Keratinocyte (primary cell): Measurements from ENCODE around the gene MRO. TPM values are rescaled to one million over a fixed set of nuclear protein-coding genes. Genes with fewer than 3 reads are reported as not detected.

Experiments
- DNase-seq: peaks from one replicate; pipeline ENCODE4 v3.0.0-alpha.2; 2011; ENCODE audit warnings: low read depth, missing footprints, low spot score
- FAIRE-seq: peaks from 2 replicates; lab custom pipeline; 2011; peaks lifted over from hg19 to GRCh38; lab: Jason Lieb, UNC
- H2AFZ ChIP-seq: 2 replicates; pipeline ENCODE4 v1.6.0; 2012; ENCODE audit warnings: low read length, control low read depth, inconsistent platforms; ENCODE audit not compliant: control insufficient read depth
- H3K27ac ChIP-seq: 2 replicates; pipeline ENCODE4 v1.5.1; 2011; ENCODE audit warnings: low read length; ENCODE audit not compliant: control insufficient read depth, insufficient read depth
- H3K27me3 ChIP-seq: 3 replicates; pipeline ENCODE4 v1.6.0; 2011; ENCODE audit warnings: low read length; ENCODE audit not compliant: control insufficient read depth, insufficient read depth; ENCODE audit errors: extremely low read depth
- H3K36me3 ChIP-seq, 2 experiments: 2 replicates in 1 of 2; 3 replicates in 1 of 2; pipeline ENCODE4 v1.5.1; 2011; ENCODE audit warnings: low read length in 2 of 2, mild to moderate bottlenecking in 1 of 2; ENCODE audit not compliant: control insufficient read depth in 2 of 2, insufficient read depth in 2 of 2; ENCODE audit errors: extremely low read depth in 1 of 2
- H3K4me1 ChIP-seq: 3 replicates; pipeline ENCODE4 v1.5.1; 2011; ENCODE audit warnings: low read length; ENCODE audit not compliant: control insufficient read depth, insufficient read depth; ENCODE audit errors: extremely low read depth
- H3K4me2 ChIP-seq: 3 replicates; pipeline ENCODE4 v1.6.0; 2011; ENCODE audit warnings: low read depth, low read length; ENCODE audit not compliant: control insufficient read depth, insufficient read depth; ENCODE audit errors: extremely low read depth
- H3K4me3 ChIP-seq, 3 experiments: fragments of 200-600 bp in 1 of 3; sonication (generic) in 1 of 3; 2 replicates in 2 of 3; 3 replicates in 1 of 3; pipeline ENCODE4 v1.5.1; 2011 to 2016; ENCODE audit warnings: low read length in 3 of 3, mild to moderate bottlenecking in 3 of 3, control low read depth in 2 of 3, inconsistent platforms in 1 of 3, low read depth in 1 of 3, mixed read lengths in 1 of 3, mixed run types in 1 of 3, moderate library complexity in 1 of 3; ENCODE audit not compliant: control insufficient read depth in 2 of 3, insufficient read depth in 2 of 3; ENCODE audit errors: extremely low read depth in 1 of 3
- H3K79me2 ChIP-seq: 2 replicates; pipeline ENCODE4 v1.6.0; 2012; ENCODE audit warnings: low read length; ENCODE audit not compliant: control insufficient read depth, insufficient read depth
- H3K9ac ChIP-seq: 3 replicates; pipeline ENCODE4 v1.6.0; 2011; ENCODE audit warnings: low read length; ENCODE audit not compliant: control insufficient read depth, insufficient read depth; ENCODE audit errors: extremely low read depth
- H3K9me1 ChIP-seq: 3 replicates; pipeline ENCODE4 v1.6.0; 2011; ENCODE audit warnings: low read length; ENCODE audit not compliant: control insufficient read depth, insufficient read depth; ENCODE audit errors: extremely low read depth
- H3K9me3 ChIP-seq: 2 replicates; pipeline ENCODE4 v1.5.1; 2012; ENCODE audit warnings: low read depth, low read length; ENCODE audit not compliant: control insufficient read depth
- H4K20me1 ChIP-seq: 3 replicates; pipeline ENCODE4 v1.6.0; 2011; ENCODE audit warnings: low read length; ENCODE audit not compliant: control insufficient read depth, insufficient read depth; ENCODE audit errors: extremely low read depth
- EZH2 ChIP-seq: IDR thresholded peaks from one replicate; pipeline ENCODE4 v1.6.1; 2012; ENCODE audit warnings: inconsistent platforms, mild to moderate bottlenecking, low read length, moderate library complexity
- dilution Hi-C: fragments of 300-500 bp; cut with MboI; formaldehyde crosslinking; loops from one replicate; pipeline ENCODE4 v1.7.0; 2020; ENCODE audit warnings: low sequenced_read_pairs; ENCODE audit not compliant: extremely low pct_ligation_motif_present
- polyA plus RNA-seq, 5 experiments: library from polyadenylated mRNA; depleted of rRNA in 3 of 5; stranded (reverse) in 3 of 5; stranded (forward) in 1 of 5; unstranded in 1 of 5; fragments of >200 nt; gene quantifications; 1 replicate in 1 of 5; 2 replicates in 3 of 5; 3 replicates in 1 of 5; pipeline versions ENCODE4 v1.2.1 to v1.2.3, GENCODE V29; 2011 to 2012; ENCODE audit warnings: missing spikeins in 2 of 5, low read depth in 1 of 5, low replicate concordance in 1 of 5
- TF ChIP-seq, protein P1 (sequence below), 3 experiments: IDR thresholded peaks in 1 of 3; conservative IDR thresholded peaks in 1 of 3; optimal IDR thresholded peaks in 1 of 3; 2 replicates in 2 of 3; 3 replicates in 1 of 3; pipeline versions ENCODE3 to v1.5.1; 2011; ENCODE audit warnings: low read length in 3 of 3, mild to moderate bottlenecking in 3 of 3, moderate library complexity in 2 of 3, control low read depth in 1 of 3, inconsistent platforms in 1 of 3; ENCODE audit not compliant: insufficient read depth in 2 of 3; ENCODE audit errors: extremely low read depth in 1 of 3

MRO gene
- polyA plus RNA-seq, 1 donor (not counting 4 experiments of a cell fraction or from before 2014, with no cell fraction given) = not detected

- no peaks in the 10 kb centered on the region for H3K27me3 ChIP-seq
- no peak for FAIRE-seq
- dilution Hi-C loops = no loop called here
- no peaks in the 10 kb centered on the region for H4K20me1 ChIP-seq
- DNase-seq = no peak
- no peak overlapping the region for H3K4me2 ChIP-seq
- no peak overlapping the region for H3K9ac ChIP-seq
- H3K79me2 ChIP-seq = no peaks in the 10 kb centered on the region
- no peaks in the 10 kb centered on the region for H3K36me3 ChIP-seq
- TF ChIP-seq, protein P1, sequence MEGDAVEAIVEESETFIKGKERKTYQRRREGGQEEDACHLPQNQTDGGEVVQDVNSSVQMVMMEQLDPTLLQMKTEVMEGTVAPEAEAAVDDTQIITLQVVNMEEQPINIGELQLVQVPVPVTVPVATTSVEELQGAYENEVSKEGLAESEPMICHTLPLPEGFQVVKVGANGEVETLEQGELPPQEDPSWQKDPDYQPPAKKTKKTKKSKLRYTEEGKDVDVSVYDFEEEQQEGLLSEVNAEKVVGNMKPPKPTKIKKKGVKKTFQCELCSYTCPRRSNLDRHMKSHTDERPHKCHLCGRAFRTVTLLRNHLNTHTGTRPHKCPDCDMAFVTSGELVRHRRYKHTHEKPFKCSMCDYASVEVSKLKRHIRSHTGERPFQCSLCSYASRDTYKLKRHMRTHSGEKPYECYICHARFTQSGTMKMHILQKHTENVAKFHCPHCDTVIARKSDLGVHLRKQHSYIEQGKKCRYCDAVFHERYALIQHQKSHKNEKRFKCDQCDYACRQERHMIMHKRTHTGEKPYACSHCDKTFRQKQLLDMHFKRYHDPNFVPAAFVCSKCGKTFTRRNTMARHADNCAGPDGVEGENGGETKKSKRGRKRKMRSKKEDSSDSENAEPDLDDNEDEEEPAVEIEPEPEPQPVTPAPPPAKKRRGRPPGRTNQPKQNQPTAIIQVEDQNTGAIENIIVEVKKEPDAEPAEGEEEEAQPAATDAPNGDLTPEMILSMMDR (optimal IDR thresholded peaks at IDR 0.05 in 1 of 3, IDR thresholded peaks at IDR 0.05 in 1 of 3, conservative IDR thresholded peaks at IDR 0.05 in 1 of 3; ENCODE audit: extremely low read depth in 1 of 3, insufficient read depth in 2 of 3, low read length in 3 of 3) = no peak
- TF ChIP-seq EZH2 = no peak
- H3K9me1 ChIP-seq = no peaks in the 10 kb centered on the region
- H3K27ac ChIP-seq = no peak overlapping the region
- no peak overlapping the region for H3K4me3 ChIP-seq
- no peak overlapping the region for H2AFZ ChIP-seq
- no peaks in the 10 kb centered on the region for H3K4me1 ChIP-seq
- no peaks in the 10 kb centered on the region for H3K9me3 ChIP-seq
These were observed 36.4 kb upstream of the MRO start for GRCh38 chr18:50855976-50856757.

DNA sequence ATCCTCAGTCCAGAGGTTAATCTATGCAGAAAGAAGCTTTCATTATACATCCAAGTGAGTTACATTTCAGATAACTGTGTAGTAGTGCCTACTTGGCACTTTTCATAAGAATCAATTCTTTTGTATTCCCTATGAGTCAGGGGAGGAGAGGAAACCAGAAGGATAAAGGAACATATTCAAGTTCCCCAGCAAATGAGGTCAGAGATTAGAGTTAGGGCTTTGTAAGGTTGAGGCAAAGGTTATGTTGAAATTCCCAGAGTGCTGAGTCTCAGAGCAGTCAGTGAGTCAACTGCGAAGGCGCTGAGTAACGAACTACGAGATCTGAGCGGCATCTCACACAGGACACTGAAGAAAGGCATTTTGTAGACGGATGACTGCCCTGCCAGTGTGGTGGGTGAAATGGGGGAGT lies 34.1 kb upstream of the MRO start:
- Histone ChIP-seq H3K4me1 (no peaks in the 10 kb centered on the region), H3K9ac (no peak overlapping the region), H3K79me2 (no peaks in the 10 kb centered on the region), H3K4me3 (no peak overlapping the region), H3K27me3 (no peaks in the 10 kb centered on the region), H3K9me1 (no peaks in the 10 kb centered on the region), H3K9me3 (no peaks in the 10 kb centered on the region), H2AFZ (no peak overlapping the region), H3K36me3 (no peaks in the 10 kb centered on the region), H4K20me1 (no peaks in the 10 kb centered on the region), H3K4me2 (no peak overlapping the region), H3K27ac (no peak overlapping the region)
- DNase-seq (no peak), FAIRE-seq (no peak)
- TF ChIP-seq, protein P1 (optimal IDR thresholded peaks at IDR 0.05 in 1 of 3, IDR thresholded peaks at IDR 0.05 in 1 of 3, conservative IDR thresholded peaks at IDR 0.05 in 1 of 3; ENCODE audit: extremely low read depth in 1 of 3, insufficient read depth in 2 of 3, low read length in 3 of 3) = no peak
- no peak for TF ChIP-seq EZH2
- dilution Hi-C loops = no loop called here
